Colon (tissue), 2 donors: Measurements from ENCODE around the gene CD27.
"Not testable (repeated sequence)": the region's sequence is repeated elsewhere in the genome, so short reads cannot be mapped to it uniquely, and the experiment has no call there.

Experiments
- FAIRE-seq: peaks from 2 replicates; lab custom pipeline; 2012; peaks lifted over from hg19 to GRCh38; lab: Jason Lieb, UNC
- donor health status: control.
- donor health status: control.

CD27 gene

GRCh38 chr12:6461401-6462233 lies 16.9 kb downstream of the CD27 start:
- no peak for FAIRE-seq

- no peak for FAIRE-seq
These were observed 17.7 kb downstream of the CD27 start for GRCh38 chr12:6462234-6462995.

GRCh38 chr12:6463216-6463615 lies 18.5 kb downstream of the CD27 start:
- no peak for FAIRE-seq

- FAIRE-seq = no peak
These were observed 19.1 kb downstream of the CD27 start for GRCh38 chr12:6463858-6464257.

- FAIRE-seq = no peak
These were observed 19.8 kb downstream of the CD27 start for GRCh38 chr12:6464531-6464930.

- FAIRE-seq = no peak
These were observed 20.9 kb downstream of the CD27 start for GRCh38 chr12:6465467-6466183.

GRCh38 chr12:6466184-6466573 lies 21.4 kb downstream of the CD27 start:
- no peak for FAIRE-seq

- not testable (repeated sequence) for FAIRE-seq
These were observed 22.0 kb downstream of the CD27 start for GRCh38 chr12:6466751-6467150.

- FAIRE-seq = not testable (repeated sequence)
These were observed 23.0 kb downstream of the CD27 start for GRCh38 chr12:6467571-6468282.

- FAIRE-seq = no peak
These were observed 23.5 kb downstream of the CD27 start for GRCh38 chr12:6468283-6468575.

- FAIRE-seq = no peak
These were observed 24.3 kb downstream of the CD27 start for GRCh38 chr12:6469092-6469491.

- FAIRE-seq = no peak
These were observed 25.0 kb downstream of the CD27 start for GRCh38 chr12:6469609-6470374.

- no peak for FAIRE-seq
These were observed 25.8 kb downstream of the CD27 start, which contains the start of gene VAMP1 for GRCh38 chr12:6470375-6471163. VAMP1 (minus strand) TSS chr12:6470677; CDS start chr12:6470531, 146 bp downstream.

GRCh38 chr12:6471989-6472360 lies 27.2 kb downstream of the CD27 start:
- no peak for FAIRE-seq

GRCh38 chr12:6472491-6472890 lies 27.7 kb downstream of the CD27 start:
- FAIRE-seq = no peak

GRCh38 chr12:6475233-6475975 lies 30.6 kb downstream of the CD27 start:
- FAIRE-seq = not testable (repeated sequence)

- FAIRE-seq = no peak
These were observed 31.7 kb downstream of the CD27 start for GRCh38 chr12:6476489-6476888.

GRCh38 chr12:6477601-6478377 lies 33.0 kb downstream of the CD27 start:
- not testable (repeated sequence) for FAIRE-seq

GRCh38 chr12:6478416-6478815 lies 33.7 kb downstream of the CD27 start:
- no peak for FAIRE-seq
